ENCODE data around the gene ZFYVE19. TPM values are rescaled to one million over a fixed set of nuclear protein-coding genes. Genes with fewer than 3 reads are reported as not detected.

Gene ZFYVE19
- total and polyA plus RNA-seq, 2 of the 13 experiments (the other 11 are each of a cell fraction or from before 2014, with no cell fraction given) = 23.3 to 44.0 TPM

GRCh38 chr15:40782609-40783227 lies 24.2 kb upstream of the ZFYVE19 start (continued):
- TF ChIP-seq ZBTB26 (CRISPR knock-in tag; IDR thresholded peaks at IDR 0.05; ENCODE audit: borderline replicate concordance) = peak; percentile 59; the same call in 1 of the 2 replicates
- TF ChIP-seq ZIK1 (CRISPR knock-in tag; IDR thresholded peaks at IDR 0.05; ENCODE audit: borderline replicate concordance, low read depth) = no peak
- TF ChIP-seq NFYC (CRISPR knock-in tag; IDR thresholded peaks at IDR 0.05) = no peak
- TF ChIP-seq CEBPB (IDR thresholded peaks at IDR 0.05; ENCODE audit: borderline replicate concordance, low read depth, low read length) = no peak
- TF ChIP-seq PRDM10 (CRISPR knock-in tag; IDR thresholded peaks at IDR 0.05; ENCODE audit: low read depth) = no peak
- TF ChIP-seq ZBTB8A (CRISPR knock-in tag; IDR thresholded peaks at IDR 0.05; ENCODE audit: borderline replicate concordance, low read depth) = no peak
- no peak for TF ChIP-seq NCOR1 (IDR thresholded peaks at IDR 0.05; ENCODE audit: borderline replicate concordance, low read length)
- no peak for TF ChIP-seq JUNB (CRISPR knock-in tag; IDR thresholded peaks at IDR 0.05; ENCODE audit: borderline replicate concordance)
- no peak for TF ChIP-seq ZNF407 (CRISPR knock-in tag; IDR thresholded peaks at IDR 0.05; ENCODE audit: not compliant biosample characterization)
- no peak for TF ChIP-seq U2AF2 (IDR thresholded peaks at IDR 0.05; ENCODE audit: low read depth, low read length)
- TF ChIP-seq TCF12 (IDR thresholded peaks at IDR 0.05) = no peak
- no peak for TF ChIP-seq TCF12 (CRISPR knock-in tag; IDR thresholded peaks at IDR 0.05)
- TF ChIP-seq ZBTB42 (CRISPR knock-in tag; IDR thresholded peaks at IDR 0.05) = no peak
- no peak for TF ChIP-seq ZNF10 (CRISPR knock-in tag; IDR thresholded peaks at IDR 0.05; ENCODE audit: borderline replicate concordance, low read depth)
- TF ChIP-seq SRF (IDR thresholded peaks at IDR 0.05; ENCODE audit: low read depth, low read length) = no peak

Data from HepG2 (cell line).